ENCODE data around the gene TBCK. TPM values are rescaled to one million over a fixed set of nuclear protein-coding genes. Genes with fewer than 3 reads are reported as not detected.

TBCK gene
- total and polyA plus RNA-seq, 2 of the 13 experiments (the other 11 are each of a cell fraction or from before 2014, with no cell fraction given), result 51.0 to 62.4 TPM

DNA sequence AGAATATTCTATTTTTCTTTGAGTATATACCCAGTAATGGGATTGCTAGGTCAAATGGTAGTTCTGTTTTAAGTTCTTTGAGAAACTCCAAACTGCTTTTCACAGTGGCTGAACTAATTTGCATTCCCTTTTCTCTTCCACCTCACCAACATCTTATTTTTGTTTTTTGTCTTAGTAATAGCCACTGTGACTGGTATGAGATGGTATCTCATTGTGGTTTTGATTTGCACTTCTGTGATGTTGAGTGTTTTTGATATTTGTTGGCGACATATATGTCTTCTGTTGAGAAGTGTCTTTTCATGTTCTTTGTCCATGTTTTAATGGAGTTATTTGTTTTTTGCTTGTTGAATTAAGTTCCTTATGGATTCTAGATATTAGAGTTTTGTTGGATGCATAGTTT, 24.8 kb upstream of the TBCK start (continued):
- TF ChIP-seq SRSF9 (IDR thresholded peaks at IDR 0.05; ENCODE audit: borderline replicate concordance, insufficient read depth, low read depth, low read length, poor library complexity, severe bottlenecking), result no peak
- TF ChIP-seq ZNF563 (CRISPR knock-in tag; IDR thresholded peaks at IDR 0.05), result no peak

DNA sequence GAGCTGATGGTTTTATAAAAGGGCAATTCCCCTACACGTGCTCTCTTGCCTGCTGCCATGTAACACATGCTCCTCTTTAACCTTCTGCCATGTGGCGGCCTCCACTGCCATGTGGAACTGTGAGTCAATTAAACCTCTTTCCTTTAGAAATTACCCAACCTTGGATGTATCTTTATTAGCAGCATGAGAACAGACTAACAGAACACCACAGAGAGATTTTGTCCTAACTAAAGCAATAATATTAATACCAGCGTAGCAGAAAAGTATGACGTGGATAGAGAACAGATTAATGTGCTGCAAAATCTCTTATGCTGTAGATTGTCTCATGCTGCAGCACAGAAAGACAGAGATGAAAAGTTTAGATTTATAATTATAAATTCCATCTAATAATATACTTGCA, 23.4 kb upstream of the TBCK start:
- DNase-seq (ENCODE audit: low spot score), result no peak
- FAIRE-seq, result no peak
- peaks cover 40% of the 10 kb centered on the region for H3K79me2 ChIP-seq (ENCODE audit: insufficient read depth, low read length)
- intact Hi-C loops (cut with micrococcal nuclease; ENCODE audit: unreplicated experiment) (no loop called here), in situ Hi-C loops (cut with HindIII; ENCODE audit: extremely low pct_ligation_motif_present, low pct_unique_long_range_greater_than_20kb) (no loop called here)
- ChIA-PET POLR2A (no interaction called here), CTCF (ENCODE audit: low intra/inter-chr PET ratio, low total read pairs) (no interaction called here)
- ATAC-seq, result no peak
- H2AFZ ChIP-seq (ENCODE audit: low read length), result no peak overlapping the region
- H3K4me1 ChIP-seq (ENCODE audit: insufficient read depth, low read length), result peaks cover 26% of the 10 kb centered on the region
- over 99% methylated on average over 4 of the region's 4 CpGs for WGBS (ENCODE audit: low lambda C conversion rate)
- H3K27me3 ChIP-seq (ENCODE audit: control insufficient read depth in 1 of 2, insufficient read depth in 2 of 2, low read length in 2 of 2), result no peaks in the 10 kb centered on the region
- H3K9me3 ChIP-seq (ENCODE audit: low read length), result peaks cover 10% of the 10 kb centered on the region
- BruUV-seq (replicated peaks), result TSS peak; percentile 5
- H3K27ac ChIP-seq (ENCODE audit: extremely low read length, insufficient read depth, low read length), result no peak overlapping the region
- no peaks in the 10 kb centered on the region for H4K20me1 ChIP-seq (ENCODE audit: insufficient read depth, low read length)
- H3K36me3 ChIP-seq (replicated peaks in 1 of 2; ENCODE audit: control insufficient read depth in 1 of 2, insufficient read depth in 2 of 2, low read length in 2 of 2), result peaks cover 11 to 43% of the 10 kb centered on the region in 2 experiments
- H3K4me2 ChIP-seq (ENCODE audit: low read depth, low read length), result no peak overlapping the region
- no peak overlapping the region for H3K4me3 ChIP-seq (replicated peaks in 1 of 3; ENCODE audit: insufficient read depth in 1 of 3, low read depth in 2 of 3, low read length in 3 of 3)
- no peak overlapping the region for H3K9ac ChIP-seq (ENCODE audit: insufficient read depth, low read depth, low read length)
- TF ChIP-seq, protein P1, sequence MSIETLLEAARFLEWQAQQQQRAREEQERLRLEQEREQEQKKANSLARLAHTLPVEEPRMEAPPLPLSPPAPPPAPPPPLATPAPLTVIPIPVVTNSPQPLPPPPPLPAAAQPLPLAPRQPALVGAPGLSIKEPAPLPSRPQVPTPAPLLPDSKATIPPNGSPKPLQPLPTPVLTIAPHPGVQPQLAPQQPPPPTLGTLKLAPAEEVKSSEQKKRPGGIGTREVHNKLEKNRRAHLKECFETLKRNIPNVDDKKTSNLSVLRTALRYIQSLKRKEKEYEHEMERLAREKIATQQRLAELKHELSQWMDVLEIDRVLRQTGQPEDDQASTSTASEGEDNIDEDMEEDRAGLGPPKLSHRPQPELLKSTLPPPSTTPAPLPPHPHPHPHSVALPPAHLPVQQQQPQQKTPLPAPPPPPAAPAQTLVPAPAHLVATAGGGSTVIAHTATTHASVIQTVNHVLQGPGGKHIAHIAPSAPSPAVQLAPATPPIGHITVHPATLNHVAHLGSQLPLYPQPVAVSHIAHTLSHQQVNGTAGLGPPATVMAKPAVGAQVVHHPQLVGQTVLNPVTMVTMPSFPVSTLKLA (IDR thresholded peaks at IDR 0.05), result peak; percentile 70
- TF ChIP-seq HNF4A (CRISPR knock-in tag; IDR thresholded peaks at IDR 0.05) (no peak), RXRB (CRISPR knock-in tag; IDR thresholded peaks at IDR 0.05; ENCODE audit: borderline replicate concordance) (no peak), ZNF772 (CRISPR knock-in tag; IDR thresholded peaks at IDR 0.05) (no peak), ZNF343 (CRISPR knock-in tag; IDR thresholded peaks at IDR 0.05) (no peak), GATA4 (IDR thresholded peaks at IDR 0.05; ENCODE audit: borderline replicate concordance, low read depth) (no peak)
- TF ChIP-seq, protein P2, sequence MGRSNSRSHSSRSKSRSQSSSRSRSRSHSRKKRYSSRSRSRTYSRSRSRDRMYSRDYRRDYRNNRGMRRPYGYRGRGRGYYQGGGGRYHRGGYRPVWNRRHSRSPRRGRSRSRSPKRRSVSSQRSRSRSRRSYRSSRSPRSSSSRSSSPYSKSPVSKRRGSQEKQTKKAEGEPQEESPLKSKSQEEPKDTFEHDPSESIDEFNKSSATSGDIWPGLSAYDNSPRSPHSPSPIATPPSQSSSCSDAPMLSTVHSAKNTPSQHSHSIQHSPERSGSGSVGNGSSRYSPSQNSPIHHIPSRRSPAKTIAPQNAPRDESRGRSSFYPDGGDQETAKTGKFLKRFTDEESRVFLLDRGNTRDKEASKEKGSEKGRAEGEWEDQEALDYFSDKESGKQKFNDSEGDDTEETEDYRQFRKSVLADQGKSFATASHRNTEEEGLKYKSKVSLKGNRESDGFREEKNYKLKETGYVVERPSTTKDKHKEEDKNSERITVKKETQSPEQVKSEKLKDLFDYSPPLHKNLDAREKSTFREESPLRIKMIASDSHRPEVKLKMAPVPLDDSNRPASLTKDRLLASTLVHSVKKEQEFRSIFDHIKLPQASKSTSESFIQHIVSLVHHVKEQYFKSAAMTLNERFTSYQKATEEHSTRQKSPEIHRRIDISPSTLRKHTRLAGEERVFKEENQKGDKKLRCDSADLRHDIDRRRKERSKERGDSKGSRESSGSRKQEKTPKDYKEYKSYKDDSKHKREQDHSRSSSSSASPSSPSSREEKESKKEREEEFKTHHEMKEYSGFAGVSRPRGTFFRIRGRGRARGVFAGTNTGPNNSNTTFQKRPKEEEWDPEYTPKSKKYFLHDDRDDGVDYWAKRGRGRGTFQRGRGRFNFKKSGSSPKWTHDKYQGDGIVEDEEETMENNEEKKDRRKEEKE (IDR thresholded peaks at IDR 0.05), result no peak
- TF ChIP-seq, protein P3, sequence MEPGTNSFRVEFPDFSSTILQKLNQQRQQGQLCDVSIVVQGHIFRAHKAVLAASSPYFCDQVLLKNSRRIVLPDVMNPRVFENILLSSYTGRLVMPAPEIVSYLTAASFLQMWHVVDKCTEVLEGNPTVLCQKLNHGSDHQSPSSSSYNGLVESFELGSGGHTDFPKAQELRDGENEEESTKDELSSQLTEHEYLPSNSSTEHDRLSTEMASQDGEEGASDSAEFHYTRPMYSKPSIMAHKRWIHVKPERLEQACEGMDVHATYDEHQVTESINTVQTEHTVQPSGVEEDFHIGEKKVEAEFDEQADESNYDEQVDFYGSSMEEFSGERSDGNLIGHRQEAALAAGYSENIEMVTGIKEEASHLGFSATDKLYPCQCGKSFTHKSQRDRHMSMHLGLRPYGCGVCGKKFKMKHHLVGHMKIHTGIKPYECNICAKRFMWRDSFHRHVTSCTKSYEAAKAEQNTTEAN (CRISPR knock-in tag; conservative IDR thresholded peaks at IDR 0.05), result no peak
- TF ChIP-seq, protein P4, sequence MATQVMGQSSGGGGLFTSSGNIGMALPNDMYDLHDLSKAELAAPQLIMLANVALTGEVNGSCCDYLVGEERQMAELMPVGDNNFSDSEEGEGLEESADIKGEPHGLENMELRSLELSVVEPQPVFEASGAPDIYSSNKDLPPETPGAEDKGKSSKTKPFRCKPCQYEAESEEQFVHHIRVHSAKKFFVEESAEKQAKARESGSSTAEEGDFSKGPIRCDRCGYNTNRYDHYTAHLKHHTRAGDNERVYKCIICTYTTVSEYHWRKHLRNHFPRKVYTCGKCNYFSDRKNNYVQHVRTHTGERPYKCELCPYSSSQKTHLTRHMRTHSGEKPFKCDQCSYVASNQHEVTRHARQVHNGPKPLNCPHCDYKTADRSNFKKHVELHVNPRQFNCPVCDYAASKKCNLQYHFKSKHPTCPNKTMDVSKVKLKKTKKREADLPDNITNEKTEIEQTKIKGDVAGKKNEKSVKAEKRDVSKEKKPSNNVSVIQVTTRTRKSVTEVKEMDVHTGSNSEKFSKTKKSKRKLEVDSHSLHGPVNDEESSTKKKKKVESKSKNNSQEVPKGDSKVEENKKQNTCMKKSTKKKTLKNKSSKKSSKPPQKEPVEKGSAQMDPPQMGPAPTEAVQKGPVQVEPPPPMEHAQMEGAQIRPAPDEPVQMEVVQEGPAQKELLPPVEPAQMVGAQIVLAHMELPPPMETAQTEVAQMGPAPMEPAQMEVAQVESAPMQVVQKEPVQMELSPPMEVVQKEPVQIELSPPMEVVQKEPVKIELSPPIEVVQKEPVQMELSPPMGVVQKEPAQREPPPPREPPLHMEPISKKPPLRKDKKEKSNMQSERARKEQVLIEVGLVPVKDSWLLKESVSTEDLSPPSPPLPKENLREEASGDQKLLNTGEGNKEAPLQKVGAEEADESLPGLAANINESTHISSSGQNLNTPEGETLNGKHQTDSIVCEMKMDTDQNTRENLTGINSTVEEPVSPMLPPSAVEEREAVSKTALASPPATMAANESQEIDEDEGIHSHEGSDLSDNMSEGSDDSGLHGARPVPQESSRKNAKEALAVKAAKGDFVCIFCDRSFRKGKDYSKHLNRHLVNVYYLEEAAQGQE (IDR thresholded peaks at IDR 0.05; ENCODE audit: borderline replicate concordance in 1 of 2, low read depth in 1 of 2, low read length in 2 of 2), result no peak
